H1 (cell line): ENCODE measurements around the gene CCDC185.
"Not testable (repeated sequence)": the region's sequence is repeated elsewhere in the genome, so short reads cannot be mapped to it uniquely, and the experiment has no call there.

ENCODE experiments used
- ATF2 ChIP-seq: IDR thresholded peaks from 2 replicates; pipeline ENCODE4 v1.6.1; 2012; ENCODE audit warnings: low read length, inconsistent platforms
- ATF3 ChIP-seq: IDR thresholded peaks from 2 replicates; pipeline ENCODE4 v1.6.1; 2011; ENCODE audit warnings: low read depth, mild to moderate bottlenecking, low read length; ENCODE audit not compliant: insufficient read depth
- BCL11A ChIP-seq, 2 experiments: IDR thresholded peaks; one replicate each; pipeline ENCODE4 v1.6.1; 2011; ENCODE audit warnings: low read depth in 2 of 2, low read length in 2 of 2, mild to moderate bottlenecking in 2 of 2
- CTCF ChIP-seq, 3 experiments: IDR thresholded peaks; 1 replicate in 2 of 3; 2 replicates in 1 of 3; pipeline versions ENCODE4 v1.5.1 to v1.6.1; 2011; ENCODE audit warnings: low read length in 3 of 3, mild to moderate bottlenecking in 3 of 3, inconsistent platforms in 2 of 3, low read depth in 1 of 3, moderate library complexity in 1 of 3; ENCODE audit not compliant: insufficient read depth in 1 of 3; ENCODE audit errors: control extremely low read depth in 1 of 3
- EP300 ChIP-seq, 2 experiments: IDR thresholded peaks; 1 replicate in 1 of 2; 2 replicates in 1 of 2; pipeline ENCODE4 v1.6.1; 2011 to 2012; ENCODE audit warnings: low read depth in 2 of 2, low read length in 2 of 2, mild to moderate bottlenecking in 2 of 2, borderline replicate concordance in 1 of 2, inconsistent platforms in 1 of 2, moderate library complexity in 1 of 2
- EZH2 ChIP-seq: fragments of 200-600 bp; sonication (generic); IDR thresholded peaks from 2 replicates; pipeline ENCODE4 v1.7.1; 2012; ENCODE audit warnings: low read depth, mild to moderate bottlenecking, moderate library complexity, low read length, inconsistent platforms; ENCODE audit not compliant: severe bottlenecking
- JUN ChIP-seq: IDR thresholded peaks from 2 replicates; pipeline ENCODE4 v1.6.1; 2011; ENCODE audit warnings: low read depth, mild to moderate bottlenecking, improper control_type of control experiment, low read length
- NRF1 ChIP-seq: IDR thresholded peaks from 2 replicates; pipeline ENCODE4 v1.6.1; 2011; ENCODE audit warnings: mild to moderate bottlenecking, low read depth, low read length, improper control_type of control experiment
- POLR2AphosphoS5 ChIP-seq: IDR thresholded peaks from 2 replicates; pipeline ENCODE4 v1.6.1; 2011; ENCODE audit warnings: low read depth, low read length
- SRF ChIP-seq: IDR thresholded peaks from 2 replicates; pipeline ENCODE4 v1.6.1; 2011; ENCODE audit warnings: mild to moderate bottlenecking, low read depth, low read length, moderate library complexity
- TAF1 ChIP-seq: IDR thresholded peaks from 2 replicates; pipeline ENCODE4 v1.6.1; 2011; ENCODE audit warnings: mild to moderate bottlenecking, low read depth, low read length
- TCF12 ChIP-seq: IDR thresholded peaks from 2 replicates; pipeline ENCODE4 v1.6.1; 2011; ENCODE audit warnings: low read depth, mild to moderate bottlenecking, low read length

GRCh38 chr1:223399393-223399792 is 6.2 kb downstream of the CCDC185 start:
- not testable (repeated sequence) for TF ChIP-seq CTCF (IDR thresholded peaks at IDR 0.05; ENCODE audit: control extremely low read depth in 1 of 3, insufficient read depth in 1 of 3, low read depth in 1 of 3, low read length in 3 of 3); TCF12; POLR2AphosphoS5; EZH2; EP300 (IDR thresholded peaks at IDR 0.05; ENCODE audit: borderline replicate concordance in 1 of 2, low read depth in 2 of 2, low read length in 2 of 2); BCL11A (IDR thresholded peaks at IDR 0.05; ENCODE audit: low read depth in 2 of 2, low read length in 2 of 2); ATF2; SRF; JUN; NRF1; TAF1; ATF3
